ENCODE measurements around the gene HERPUD2.

The HERPUD2 gene

GRCh38 chr7:35648367-35648766, 46.6 kb downstream of the HERPUD2 start:
- peaks cover 10% of the 10 kb centered on the region for H3K9me3 ChIP-seq (ENCODE audit: control insufficient read depth, low read length)
- H3K4me3 ChIP-seq (ENCODE audit: extremely low read depth, insufficient read depth, low read length, poor library complexity, severe bottlenecking): no peak overlapping the region
- H3K4me1 ChIP-seq (ENCODE audit: control insufficient read depth, insufficient read depth, low read length, poor library complexity, severe bottlenecking): peaks cover 13% of the 10 kb centered on the region
- H3K27ac ChIP-seq (ENCODE audit: low read depth, low read length, severe bottlenecking): no peak overlapping the region
- peaks cover 33% of the 10 kb centered on the region for H3K36me3 ChIP-seq (ENCODE audit: control insufficient read depth, insufficient read depth, low read length)
- WGBS, 2 experiments (ENCODE audit: insufficient coverage in 2 of 2): 80 to 83% methylated on average over 1 of the region's 3 CpGs

GRCh38 chr7:35647171-35647574, 47.8 kb downstream of the HERPUD2 start:
- Histone ChIP-seq H3K36me3 (ENCODE audit: control insufficient read depth, insufficient read depth, low read length) (peaks cover 26% of the 10 kb centered on the region), H3K4me3 (ENCODE audit: extremely low read depth, insufficient read depth, low read length, poor library complexity, severe bottlenecking) (no peak overlapping the region)
- WGBS, 2 experiments (ENCODE audit: insufficient coverage in 2 of 2): 3% methylated on average over 3 of the region's 4 CpGs

GRCh38 chr7:35646289-35647023, 48.5 kb downstream of the HERPUD2 start:
- peak overlapping the region; percentile 44 for H3K27ac ChIP-seq (ENCODE audit: low read depth, low read length, severe bottlenecking)
- peaks cover 13% of the 10 kb centered on the region for H3K4me1 ChIP-seq (ENCODE audit: control insufficient read depth, insufficient read depth, low read length, poor library complexity, severe bottlenecking)
- H3K36me3 ChIP-seq (ENCODE audit: control insufficient read depth, insufficient read depth, low read length): peaks cover 21% of the 10 kb centered on the region
- WGBS, 2 experiments (ENCODE audit: insufficient coverage in 2 of 2): no CpG with 5 or more reads among the region's 3 CpGs
- no peak overlapping the region for H3K4me3 ChIP-seq (ENCODE audit: extremely low read depth, insufficient read depth, low read length, poor library complexity, severe bottlenecking)
- H3K9me3 ChIP-seq (ENCODE audit: control insufficient read depth, low read length): no peaks in the 10 kb centered on the region

More at GRCh38 chr7:35647171-35647574, 47.8 kb downstream of the HERPUD2 start:
- Histone ChIP-seq H3K9me3 (ENCODE audit: control insufficient read depth, low read length) (peaks cover 4% of the 10 kb centered on the region), H3K27ac (ENCODE audit: low read depth, low read length, severe bottlenecking) (peak overlapping the region; percentile 44), H3K4me1 (ENCODE audit: control insufficient read depth, insufficient read depth, low read length, poor library complexity, severe bottlenecking) (peaks cover 13% of the 10 kb centered on the region)

GRCh38 chr7:35645691-35646090, 49.2 kb downstream of the HERPUD2 start:
- no peak overlapping the region for H3K27ac ChIP-seq (ENCODE audit: low read depth, low read length, severe bottlenecking)
- WGBS, 2 experiments (ENCODE audit: insufficient coverage in 2 of 2): no CpG with 5 or more reads among the region's 4 CpGs

GRCh38 chr7:35630024-35630972, 64.6 kb downstream of the HERPUD2 start:
- Histone ChIP-seq H3K27ac (ENCODE audit: low read depth, low read length, severe bottlenecking) (no peak overlapping the region), H3K4me1 (ENCODE audit: control insufficient read depth, insufficient read depth, low read length, poor library complexity, severe bottlenecking) (no peaks in the 10 kb centered on the region), H3K4me3 (ENCODE audit: extremely low read depth, insufficient read depth, low read length, poor library complexity, severe bottlenecking) (no peak overlapping the region), H3K9me3 (ENCODE audit: control insufficient read depth, low read length) (no peaks in the 10 kb centered on the region), H3K36me3 (ENCODE audit: control insufficient read depth, insufficient read depth, low read length) (peaks cover 45% of the 10 kb centered on the region)
- 88 to 90% methylated on average over 3 of the region's 3 CpGs for WGBS, 2 experiments (ENCODE audit: insufficient coverage in 2 of 2)

More at GRCh38 chr7:35645691-35646090, 49.2 kb downstream of the HERPUD2 start:
- Histone ChIP-seq H3K9me3 (ENCODE audit: control insufficient read depth, low read length) (no peaks in the 10 kb centered on the region), H3K4me1 (ENCODE audit: control insufficient read depth, insufficient read depth, low read length, poor library complexity, severe bottlenecking) (peaks cover 13% of the 10 kb centered on the region), H3K4me3 (ENCODE audit: extremely low read depth, insufficient read depth, low read length, poor library complexity, severe bottlenecking) (no peak overlapping the region), H3K36me3 (ENCODE audit: control insufficient read depth, insufficient read depth, low read length) (peaks cover 13% of the 10 kb centered on the region)

- no peak overlapping the region for H3K4me3 ChIP-seq (ENCODE audit: extremely low read depth, insufficient read depth, low read length, poor library complexity, severe bottlenecking)
- H3K9me3 ChIP-seq (ENCODE audit: control insufficient read depth, low read length): no peaks in the 10 kb centered on the region
- 60 to 66% methylated on average over 15 to 16 of the region's 16 CpGs for WGBS, 2 experiments (ENCODE audit: insufficient coverage in 2 of 2)
- H3K4me1 ChIP-seq (ENCODE audit: control insufficient read depth, insufficient read depth, low read length, poor library complexity, severe bottlenecking): no peaks in the 10 kb centered on the region
- peaks cover 12% of the 10 kb centered on the region for H3K36me3 ChIP-seq (ENCODE audit: control insufficient read depth, insufficient read depth, low read length)
- H3K27ac ChIP-seq (ENCODE audit: low read depth, low read length, severe bottlenecking): no peak overlapping the region
Measured at GRCh38 chr7:35624299-35625186, 70.4 kb downstream of the HERPUD2 start.

- H3K9me3 ChIP-seq (ENCODE audit: control insufficient read depth, low read length): no peaks in the 10 kb centered on the region
- H3K4me3 ChIP-seq (ENCODE audit: extremely low read depth, insufficient read depth, low read length, poor library complexity, severe bottlenecking): no peak overlapping the region
- H3K27ac ChIP-seq (ENCODE audit: low read depth, low read length, severe bottlenecking): no peak overlapping the region
- H3K36me3 ChIP-seq (ENCODE audit: control insufficient read depth, insufficient read depth, low read length): peaks cover 4% of the 10 kb centered on the region
- no peaks in the 10 kb centered on the region for H3K4me1 ChIP-seq (ENCODE audit: control insufficient read depth, insufficient read depth, low read length, poor library complexity, severe bottlenecking)
- 40 to 88% methylated on average over 1 of the region's 2 CpGs for WGBS, 2 experiments (ENCODE audit: insufficient coverage in 2 of 2)
Measured at GRCh38 chr7:35623381-35623780, 71.6 kb downstream of the HERPUD2 start.

- H3K4me1 ChIP-seq (ENCODE audit: control insufficient read depth, insufficient read depth, low read length, poor library complexity, severe bottlenecking): peaks cover 9% of the 10 kb centered on the region
- H3K36me3 ChIP-seq (ENCODE audit: control insufficient read depth, insufficient read depth, low read length): no peaks in the 10 kb centered on the region
- H3K9me3 ChIP-seq (ENCODE audit: control insufficient read depth, low read length): no peaks in the 10 kb centered on the region
- 100% methylated on average over 1 of the region's 1 CpG; no CpG with 5 or more reads in 1 of the 2 experiments for WGBS, 2 experiments (ENCODE audit: insufficient coverage in 2 of 2)
- no peak overlapping the region for H3K27ac ChIP-seq (ENCODE audit: low read depth, low read length, severe bottlenecking)
- H3K4me3 ChIP-seq (ENCODE audit: extremely low read depth, insufficient read depth, low read length, poor library complexity, severe bottlenecking): no peak overlapping the region
Measured at GRCh38 chr7:35619863-35620262, 75.1 kb downstream of the HERPUD2 start.

GRCh38 chr7:35617041-35617440, 77.9 kb downstream of the HERPUD2 start:
- WGBS, 2 experiments (ENCODE audit: insufficient coverage in 2 of 2): 80 to 83% methylated on average over 1 of the region's 3 CpGs
- H3K36me3 ChIP-seq (ENCODE audit: control insufficient read depth, insufficient read depth, low read length): no peaks in the 10 kb centered on the region
- H3K4me3 ChIP-seq (ENCODE audit: extremely low read depth, insufficient read depth, low read length, poor library complexity, severe bottlenecking): no peak overlapping the region
- no peak overlapping the region for H3K27ac ChIP-seq (ENCODE audit: low read depth, low read length, severe bottlenecking)
- H3K9me3 ChIP-seq (ENCODE audit: control insufficient read depth, low read length): no peaks in the 10 kb centered on the region
- peaks cover 9% of the 10 kb centered on the region for H3K4me1 ChIP-seq (ENCODE audit: control insufficient read depth, insufficient read depth, low read length, poor library complexity, severe bottlenecking)

- Histone ChIP-seq H3K4me3 (ENCODE audit: extremely low read depth, insufficient read depth, low read length, poor library complexity, severe bottlenecking) (no peak overlapping the region), H3K36me3 (ENCODE audit: control insufficient read depth, insufficient read depth, low read length) (peaks cover 4% of the 10 kb centered on the region), H3K9me3 (ENCODE audit: control insufficient read depth, low read length) (peaks cover 2% of the 10 kb centered on the region), H3K4me1 (ENCODE audit: control insufficient read depth, insufficient read depth, low read length, poor library complexity, severe bottlenecking) (peaks cover 9% of the 10 kb centered on the region), H3K27ac (ENCODE audit: low read depth, low read length, severe bottlenecking) (no peak overlapping the region)
- WGBS, 2 experiments (ENCODE audit: insufficient coverage in 2 of 2): no CpG with 5 or more reads among the region's 2 CpGs
Measured at GRCh38 chr7:35613150-35613549, 81.8 kb downstream of the HERPUD2 start.
